ENCODE measurements around the gene SKI.
A peak's percentile ranks its signal among the peaks of the same experiment; 100 is the strongest.

Gene SKI

GRCh38 chr1:2193514-2194281, 34.4 kb upstream of the SKI start:
- TF ChIP-seq CTCF (IDR thresholded peaks at IDR 0.05; ENCODE audit: control extremely low read depth, extremely low read depth, low read depth, missing control alignments) = no peak
- no peak for DNase-seq (ENCODE audit: extremely low spot score)
- ChIA-PET CTCF (interaction anchor here (1.5 to 1.6 kb wide), 2 partner anchors 9 to 188 kb away, joined by 4 read pairs; no protein-coding TSS in a partner anchor), POLR2A (interaction anchor here (0.7 kb wide), 1 partner anchor 160 kb away, joined by 6 read pairs; no protein-coding TSS in a partner anchor)

DNA sequence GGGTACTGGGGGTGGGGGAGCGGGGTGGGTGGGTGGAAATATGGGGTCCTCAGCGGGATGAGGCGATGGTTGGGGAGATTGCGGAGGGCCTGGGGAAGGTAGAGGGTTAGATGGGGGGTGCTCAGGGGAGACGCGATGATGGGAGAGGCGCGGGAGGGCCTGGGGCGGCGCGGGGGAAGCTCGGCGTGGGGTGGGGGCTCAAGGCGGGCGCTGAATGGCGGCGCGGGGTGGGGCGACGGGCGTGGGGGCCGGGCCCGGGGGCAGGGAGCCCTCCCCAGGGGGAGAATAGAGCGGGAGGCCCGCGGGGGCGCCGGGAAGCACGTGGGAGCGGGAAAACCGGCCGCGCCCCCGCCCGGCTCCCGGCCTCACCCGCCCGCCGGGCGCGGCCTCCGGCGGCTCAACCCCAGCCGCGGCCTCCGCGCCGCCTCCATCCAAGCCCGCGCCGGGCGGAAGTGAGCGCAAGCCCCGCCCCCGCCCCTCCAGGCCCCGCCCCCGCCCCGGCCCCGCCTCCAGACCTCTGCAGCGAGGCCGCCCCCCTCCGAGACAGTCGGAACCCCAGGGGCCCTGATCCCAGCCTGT, 33.7 kb upstream of the SKI start, which contains the start of gene FAAP20:
FAAP20 (minus strand) TSS at position 454 of the 579 bp plus-strand sequence; CDS start at position 431, 23 bp downstream.
- no peak for TF ChIP-seq CTCF (IDR thresholded peaks at IDR 0.05; ENCODE audit: control extremely low read depth, extremely low read depth, low read depth, missing control alignments)
- ChIA-PET POLR2A (interaction anchor here (0.7 kb wide), 1 partner anchor 159 kb away, joined by 6 read pairs; no protein-coding TSS in a partner anchor), CTCF (interaction anchor here (0.6 to 9.6 kb wide), 27 partner anchors 10 to 1663 kb away, joined by 3 to 182 read pairs (median 5); partner anchors contain the start of genes CEP104, DFFB, MORN1 and RER1)
- DNase-seq (ENCODE audit: extremely low spot score) = peak; percentile 88

DNA sequence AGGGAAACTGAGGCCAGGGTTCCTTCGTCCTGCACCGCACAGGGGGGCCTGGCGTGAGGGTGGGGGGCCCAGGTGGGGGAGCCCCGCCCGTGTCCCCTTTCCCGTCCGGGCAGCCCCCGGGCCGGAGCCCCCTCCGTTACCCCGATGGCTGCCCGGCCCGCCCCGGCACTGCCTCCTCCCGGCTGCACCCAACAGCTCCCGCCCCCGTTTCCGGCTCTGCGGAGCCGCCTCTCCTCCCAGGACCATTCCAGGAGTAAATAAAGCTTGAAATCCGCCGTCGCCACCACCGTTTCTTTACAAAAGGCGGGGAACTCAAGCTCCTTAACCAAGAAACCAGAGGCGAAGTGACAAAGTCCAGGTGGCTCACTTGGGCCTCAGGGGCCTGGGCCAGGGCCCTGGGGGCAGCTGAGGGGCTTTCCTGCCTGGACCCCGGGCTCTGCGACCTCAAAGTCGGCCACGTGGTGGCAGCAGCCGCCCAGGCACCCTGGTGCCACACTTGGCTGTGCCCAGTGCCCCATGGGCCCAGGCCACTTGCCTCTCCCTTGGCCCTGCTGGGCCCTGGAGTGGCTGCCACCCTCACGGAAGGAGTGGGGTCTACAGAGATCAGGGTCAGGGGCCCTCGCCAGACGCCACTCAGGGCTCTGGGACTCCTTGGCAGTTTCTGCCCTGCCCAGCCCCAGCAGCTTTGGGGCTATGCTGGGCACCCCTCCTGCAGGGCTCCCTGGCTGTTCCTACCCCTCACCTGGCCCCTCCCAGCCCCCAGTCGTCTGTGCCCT, 33.0 kb upstream of the SKI start:
- CTCF ChIA-PET = interaction anchor here (0.6 to 9.6 kb wide), 27 partner anchors 9 to 1662 kb away, joined by 3 to 182 read pairs (median 5); partner anchors contain the start of genes CEP104, DFFB, MORN1 and RER1
- peak; percentile 88 for DNase-seq (ENCODE audit: extremely low spot score)

DNA sequence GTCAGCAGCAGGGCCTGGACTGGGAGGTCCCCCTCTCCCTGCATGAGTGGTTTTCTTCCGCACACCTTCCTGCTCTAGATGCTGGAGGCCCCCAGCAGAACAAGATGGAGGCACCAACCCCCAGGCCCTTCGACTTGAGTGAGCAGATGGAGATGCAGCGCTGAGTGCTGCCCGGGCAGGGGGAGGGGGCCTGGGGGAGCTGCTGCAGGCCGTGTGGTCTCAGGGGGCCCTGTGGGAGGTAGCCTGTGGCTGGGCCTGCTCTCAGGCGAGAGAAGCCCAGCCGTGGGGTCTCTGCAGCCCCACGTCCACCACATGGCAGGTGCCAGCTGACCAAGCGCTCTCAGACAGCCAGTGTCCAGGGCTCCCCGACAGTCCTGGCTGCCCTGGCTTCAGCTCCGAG, 32.3 kb upstream of the SKI start:
- no peak for TF ChIP-seq CTCF (IDR thresholded peaks at IDR 0.05; ENCODE audit: control extremely low read depth, extremely low read depth, low read depth, missing control alignments)
- no peak for DNase-seq (ENCODE audit: extremely low spot score)
- ChIA-PET POLR2A (no interaction called here), CTCF (interaction anchor here (1.0 to 9.6 kb wide), 15 partner anchors 11 to 353 kb away, joined by 3 to 182 read pairs (median 6); partner anchors contain the start of genes MORN1, RER1 and SKI)

More for the DNA sequence above, 33.0 kb upstream of the SKI start:
- TF ChIP-seq CTCF (IDR thresholded peaks at IDR 0.05; ENCODE audit: control extremely low read depth, extremely low read depth, low read depth, missing control alignments) = peak; percentile 92
- POLR2A ChIA-PET = no interaction called here

GRCh38 chr1:2196901-2197638, 31.0 kb upstream of the SKI start:
- ChIA-PET CTCF (interaction anchor here (1.4 to 9.6 kb wide), 4 partner anchors 184 to 218 kb away, joined by 3 to 182 read pairs (median 12); partner anchors contain the start of genes MORN1 and RER1), POLR2A (no interaction called here)
- DNase-seq (ENCODE audit: extremely low spot score) = no peak
- no peak for TF ChIP-seq CTCF (IDR thresholded peaks at IDR 0.05; ENCODE audit: control extremely low read depth, extremely low read depth, low read depth, missing control alignments)
